Left renal pelvis (tissue), 4 donors: ENCODE results near the gene CLDN17. TPM values are rescaled to one million over a fixed set of nuclear protein-coding genes. Genes with fewer than 3 reads are reported as not detected.

Source experiments
- DNase-seq, 4 donors: peaks; one replicate each; pipeline ENCODE4 v3.0.0-alpha.2; 2013; ENCODE audit warnings: low read depth in 4 of 4, low spot score in 3 of 4
- polyA plus RNA-seq, 4 donors: library from polyadenylated mRNA; unstranded; fragments of 120-200 nt; gene quantifications; one replicate each; pipeline ENCODE4 v1.2.1, GENCODE V29; 2013; ENCODE audit not compliant: insufficient read length in 4 of 4

The CLDN17 gene
- polyA plus RNA-seq, 4 donors, result not detected

GRCh38 chr21:30126576-30126975 lies 40.0 kb downstream of the CLDN17 start:
- no peak for DNase-seq

GRCh38 chr21:30117631-30118030 lies 49.0 kb downstream of the CLDN17 start:
- DNase-seq, result no peak

- no peak for DNase-seq
Observed at GRCh38 chr21:30116479-30116878, 50.1 kb downstream of the CLDN17 start.

Other genes with a start within 250 kb of the CLDN17 start
- 1 to 10 TPM; 1.3 to 3.3 (median 2.2) TPM for gene GRIK1, start 226.8 kb downstream of the CLDN17 start, polyA plus RNA-seq
- gene CLDN8, start 49.3 kb upstream of the CLDN17 start, polyA plus RNA-seq, result 10 to 100 TPM in 3 of 4 donors, 1 to 10 TPM in 1; 1.1 to 81.3 (median 59.7) TPM
- gene KRTAP24-1, start 116.1 kb upstream of the CLDN17 start, polyA plus RNA-seq, result not detected
- not detected for gene KRTAP25-1, start 122.7 kb upstream of the CLDN17 start, polyA plus RNA-seq
- gene KRTAP26-1, start 153.5 kb upstream of the CLDN17 start, polyA plus RNA-seq, result not detected
- not detected for gene KRTAP27-1, start 170.9 kb upstream of the CLDN17 start, polyA plus RNA-seq
- gene KRTAP23-1, start 181.8 kb upstream of the CLDN17 start, polyA plus RNA-seq, result not detected
- not detected for gene KRTAP13-2, start 205.5 kb upstream of the CLDN17 start, polyA plus RNA-seq
- gene KRTAP13-1, start 229.2 kb upstream of the CLDN17 start, polyA plus RNA-seq, result not detected